Measurements from ENCODE around the gene TCEA3.
A peak's percentile ranks its signal among the peaks of the same experiment; 100 is the strongest.

Gene TCEA3

GRCh38 chr1:23459338-23459757 is 34.8 kb upstream of the TCEA3 start:
- no peak overlapping the region for H3K18ac ChIP-seq (ENCODE audit: low read length)
- no peak overlapping the region for H4K8ac ChIP-seq (ENCODE audit: low read depth, low read length)
- no peak overlapping the region for H3K9ac ChIP-seq (ENCODE audit: low read depth, low read length, poor library complexity)
- H3K14ac ChIP-seq (ENCODE audit: low read length), result no peak overlapping the region
- H3K27ac ChIP-seq (replicated peaks; ENCODE audit: low read length), result no peak overlapping the region
- no peak overlapping the region for H2AFZ ChIP-seq (ENCODE audit: low read length)
- H2BK15ac ChIP-seq (ENCODE audit: low read length), result no peak overlapping the region
- H3K36me3 ChIP-seq (replicated peaks in 1 of 2; ENCODE audit: control insufficient read depth in 2 of 2, insufficient read depth in 2 of 2, low read length in 2 of 2), result peaks cover 0 to 70% of the 10 kb centered on the region in 2 donors
- no peak overlapping the region for H2BK120ac ChIP-seq (ENCODE audit: low read depth, low read length)
- H3K4ac ChIP-seq (ENCODE audit: low read length), result no peak overlapping the region
- no peak overlapping the region for H2BK5ac ChIP-seq (ENCODE audit: low read length)
- no peak overlapping the region for H2AK5ac ChIP-seq (ENCODE audit: low read depth, low read length)
- DNase-seq (ENCODE audit: low spot score), result no peak
- WGBS, 2 donors (ENCODE audit: extremely low coverage in 2 of 2, insufficient read length in 2 of 2, insufficient replicate concordance in 1 of 2), result no CpG with 5 or more reads among the region's 2 CpGs
- no peaks in the 10 kb centered on the region for H3K4me1 ChIP-seq (ENCODE audit: control insufficient read depth in 2 of 2, insufficient read depth in 1 of 2, low read depth in 1 of 2, low read length in 2 of 2)
- H3K79me1 ChIP-seq (ENCODE audit: low read depth, low read length), result no peaks in the 10 kb centered on the region
- no peak overlapping the region for H3K4me2 ChIP-seq (ENCODE audit: insufficient read depth, low read length, poor library complexity, severe bottlenecking)
- no peak overlapping the region for H3K23ac ChIP-seq (ENCODE audit: low read depth, low read length, poor library complexity)
- peaks cover 0 to 3% of the 10 kb centered on the region in 2 donors for H3K9me3 ChIP-seq (replicated peaks in 1 of 2; ENCODE audit: control insufficient read depth in 2 of 2, insufficient read depth in 1 of 2, low read depth in 1 of 2, low read length in 2 of 2)
- H2BK12ac ChIP-seq (ENCODE audit: low read length), result no peak overlapping the region
- no peak overlapping the region for H3K4me3 ChIP-seq (ENCODE audit: low read length in 2 of 2)
- no peak overlapping the region for H4K91ac ChIP-seq (ENCODE audit: low read depth, low read length, poor library complexity)
- no peaks in the 10 kb centered on the region for H3K27me3 ChIP-seq (ENCODE audit: control insufficient read depth in 3 of 3, insufficient read depth in 3 of 3, low read depth in 1 of 3, low read length in 3 of 3)

DNA sequence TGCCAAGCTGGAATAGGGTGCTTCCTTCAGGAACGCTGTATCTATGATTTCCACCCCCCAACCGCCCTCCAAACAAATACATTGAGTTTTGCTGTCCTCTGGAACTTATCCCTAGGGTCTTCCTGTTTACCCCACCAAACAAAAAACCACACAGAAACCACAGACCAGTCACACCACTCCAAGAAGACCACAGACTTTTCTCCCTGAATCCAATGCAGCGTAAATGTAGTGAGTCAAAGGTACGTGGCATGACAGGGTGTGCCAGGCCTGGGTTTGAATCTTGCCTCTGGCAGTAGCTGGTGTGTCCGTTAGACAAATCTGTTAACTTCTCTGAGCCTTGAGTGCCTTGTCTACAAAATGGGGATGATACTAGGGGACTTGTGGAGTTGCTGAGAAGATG is 31.7 kb upstream of the TCEA3 start:
- Histone ChIP-seq H4K91ac (ENCODE audit: low read depth, low read length, poor library complexity) (no peak overlapping the region), H2AK5ac (ENCODE audit: low read depth, low read length) (no peak overlapping the region), H3K27ac (replicated peaks; ENCODE audit: low read length) (no peak overlapping the region), H4K8ac (ENCODE audit: low read depth, low read length) (no peak overlapping the region), H2BK12ac (ENCODE audit: low read length) (no peak overlapping the region), H2BK15ac (ENCODE audit: low read length) (no peak overlapping the region), H3K36me3 (replicated peaks in 1 of 2; ENCODE audit: control insufficient read depth in 2 of 2, insufficient read depth in 2 of 2, low read length in 2 of 2) (peaks cover 0 to 93% of the 10 kb centered on the region in 2 donors), H3K4me1 (ENCODE audit: control insufficient read depth in 2 of 2, insufficient read depth in 1 of 2, low read depth in 1 of 2, low read length in 2 of 2) (no peaks in the 10 kb centered on the region), H3K9me3 (replicated peaks in 1 of 2; ENCODE audit: control insufficient read depth in 2 of 2, insufficient read depth in 1 of 2, low read depth in 1 of 2, low read length in 2 of 2) (no peaks in the 10 kb centered on the region), H3K14ac (ENCODE audit: low read length) (peak overlapping the region; percentile 47), H2BK5ac (ENCODE audit: low read length) (no peak overlapping the region), H3K23ac (ENCODE audit: low read depth, low read length, poor library complexity) (no peak overlapping the region), H2BK120ac (ENCODE audit: low read depth, low read length) (no peak overlapping the region), H3K9ac (ENCODE audit: low read depth, low read length, poor library complexity) (no peak overlapping the region), H3K79me1 (ENCODE audit: low read depth, low read length) (no peaks in the 10 kb centered on the region), H2AFZ (ENCODE audit: low read length) (no peak overlapping the region), H3K4me2 (ENCODE audit: insufficient read depth, low read length, poor library complexity, severe bottlenecking) (no peak overlapping the region), H3K4ac (ENCODE audit: low read length) (no peak overlapping the region), H3K18ac (ENCODE audit: low read length) (peak overlapping the region; percentile 3), H3K27me3 (ENCODE audit: control insufficient read depth in 3 of 3, insufficient read depth in 3 of 3, low read depth in 1 of 3, low read length in 3 of 3) (no peaks in the 10 kb centered on the region), H3K4me3 (ENCODE audit: low read length in 2 of 2) (no peak overlapping the region)
- DNase-seq (ENCODE audit: low spot score), result no peak
- WGBS, 2 donors (ENCODE audit: extremely low coverage in 2 of 2, insufficient read length in 2 of 2, insufficient replicate concordance in 1 of 2), result no CpG with 5 or more reads among the region's 5 CpGs

DNA sequence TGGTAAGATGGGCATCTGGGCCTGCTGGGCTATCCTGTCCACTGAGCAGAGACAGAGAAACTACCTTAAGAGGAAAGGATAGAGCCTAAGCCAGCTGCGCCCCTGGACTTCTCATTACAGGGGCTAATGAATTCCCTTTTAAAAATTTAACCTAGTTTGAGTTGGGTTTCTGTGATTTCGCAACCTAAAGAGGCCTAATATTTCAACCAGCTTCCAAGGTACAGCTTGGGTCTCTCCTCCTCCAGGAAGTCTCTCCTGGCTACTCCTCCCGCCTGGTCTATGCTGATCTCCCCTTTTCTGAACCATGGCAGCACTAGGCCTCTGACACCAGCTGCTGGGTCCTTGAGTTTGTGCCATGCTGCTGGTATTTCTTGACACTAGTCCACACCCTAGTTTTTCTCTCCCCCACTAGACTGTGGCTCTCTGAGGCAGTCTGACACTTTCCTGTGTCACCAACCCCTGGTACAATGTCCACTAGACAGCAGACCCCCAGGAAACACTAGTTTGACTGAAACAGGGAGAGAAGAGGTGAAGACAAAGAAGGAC is 29.0 kb upstream of the TCEA3 start:
- no CpG with 5 or more reads among the region's 3 CpGs for WGBS, 2 donors (ENCODE audit: extremely low coverage in 2 of 2, insufficient read length in 2 of 2, insufficient replicate concordance in 1 of 2)
- no peak overlapping the region for H3K14ac ChIP-seq (ENCODE audit: low read length)
- no peak overlapping the region for H3K18ac ChIP-seq (ENCODE audit: low read length)
- H2BK5ac ChIP-seq (ENCODE audit: low read length), result no peak overlapping the region
- no peak overlapping the region for H2BK12ac ChIP-seq (ENCODE audit: low read length)
- H2AFZ ChIP-seq (ENCODE audit: low read length), result no peak overlapping the region
- H3K4me1 ChIP-seq (ENCODE audit: control insufficient read depth in 2 of 2, insufficient read depth in 1 of 2, low read depth in 1 of 2, low read length in 2 of 2), result no peaks in the 10 kb centered on the region
- no peak overlapping the region for H3K9ac ChIP-seq (ENCODE audit: low read depth, low read length, poor library complexity)
- H3K79me1 ChIP-seq (ENCODE audit: low read depth, low read length), result no peaks in the 10 kb centered on the region
- H3K23ac ChIP-seq (ENCODE audit: low read depth, low read length, poor library complexity), result no peak overlapping the region
- no peak overlapping the region for H3K4me2 ChIP-seq (ENCODE audit: insufficient read depth, low read length, poor library complexity, severe bottlenecking)
- H2BK120ac ChIP-seq (ENCODE audit: low read depth, low read length), result no peak overlapping the region
- H2AK5ac ChIP-seq (ENCODE audit: low read depth, low read length), result no peak overlapping the region
- no peaks in the 10 kb centered on the region for H3K27me3 ChIP-seq (ENCODE audit: control insufficient read depth in 3 of 3, insufficient read depth in 3 of 3, low read depth in 1 of 3, low read length in 3 of 3)
- H2BK15ac ChIP-seq (ENCODE audit: low read length), result no peak overlapping the region
- H3K4ac ChIP-seq (ENCODE audit: low read length), result no peak overlapping the region
- H3K4me3 ChIP-seq (ENCODE audit: low read length in 2 of 2), result no peak overlapping the region
- H3K9me3 ChIP-seq (replicated peaks in 1 of 2; ENCODE audit: control insufficient read depth in 2 of 2, insufficient read depth in 1 of 2, low read depth in 1 of 2, low read length in 2 of 2), result no peaks in the 10 kb centered on the region
- H4K91ac ChIP-seq (ENCODE audit: low read depth, low read length, poor library complexity), result no peak overlapping the region
- H4K8ac ChIP-seq (ENCODE audit: low read depth, low read length), result no peak overlapping the region
- no peak overlapping the region for H3K27ac ChIP-seq (replicated peaks; ENCODE audit: low read length)
- peaks cover 0 to 97% of the 10 kb centered on the region in 2 donors for H3K36me3 ChIP-seq (replicated peaks in 1 of 2; ENCODE audit: control insufficient read depth in 2 of 2, insufficient read depth in 2 of 2, low read length in 2 of 2)
- DNase-seq (ENCODE audit: low spot score), result no peak

DNA sequence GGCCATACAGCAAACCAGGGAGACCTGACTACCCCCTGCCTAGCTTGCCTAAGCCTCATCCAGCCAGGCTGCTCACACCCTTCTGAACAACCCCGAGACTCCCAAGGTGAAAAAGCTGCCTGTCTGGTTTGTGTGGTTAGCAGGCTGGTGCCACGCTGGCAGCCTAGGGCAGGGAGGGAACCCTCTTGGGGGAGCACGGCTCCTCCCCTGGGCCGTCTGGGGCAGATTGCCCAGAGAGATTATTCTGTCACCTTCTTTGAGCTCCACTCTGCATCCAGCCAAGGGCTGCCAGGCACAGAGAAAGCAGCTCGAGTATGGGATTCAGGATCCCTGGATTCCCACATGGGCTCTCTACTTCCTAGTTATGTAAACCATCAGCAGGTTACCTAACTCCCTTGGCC is 27.5 kb upstream of the TCEA3 start:
- no CpG with 5 or more reads among the region's 5 CpGs for WGBS, 2 donors (ENCODE audit: extremely low coverage in 2 of 2, insufficient read length in 2 of 2, insufficient replicate concordance in 1 of 2)
- no peak overlapping the region for H3K27ac ChIP-seq (replicated peaks; ENCODE audit: low read length)

More for the DNA sequence above, 27.5 kb upstream of the TCEA3 start:
- Histone ChIP-seq H2BK15ac (ENCODE audit: low read length) (no peak overlapping the region), H3K4me3 (ENCODE audit: low read length in 2 of 2) (no peak overlapping the region), H3K18ac (ENCODE audit: low read length) (no peak overlapping the region), H2AK5ac (ENCODE audit: low read depth, low read length) (no peak overlapping the region), H2BK12ac (ENCODE audit: low read length) (no peak overlapping the region), H3K9ac (ENCODE audit: low read depth, low read length, poor library complexity) (no peak overlapping the region), H2AFZ (ENCODE audit: low read length) (no peak overlapping the region), H4K91ac (ENCODE audit: low read depth, low read length, poor library complexity) (no peak overlapping the region), H3K14ac (ENCODE audit: low read length) (no peak overlapping the region), H3K4me2 (ENCODE audit: insufficient read depth, low read length, poor library complexity, severe bottlenecking) (no peak overlapping the region), H3K36me3 (replicated peaks in 1 of 2; ENCODE audit: control insufficient read depth in 2 of 2, insufficient read depth in 2 of 2, low read length in 2 of 2) (peaks cover 0 to 96% of the 10 kb centered on the region in 2 donors), H2BK120ac (ENCODE audit: low read depth, low read length) (no peak overlapping the region), H3K23ac (ENCODE audit: low read depth, low read length, poor library complexity) (no peak overlapping the region), H3K4me1 (ENCODE audit: control insufficient read depth in 2 of 2, insufficient read depth in 1 of 2, low read depth in 1 of 2, low read length in 2 of 2) (no peaks in the 10 kb centered on the region), H4K8ac (ENCODE audit: low read depth, low read length) (no peak overlapping the region), H3K9me3 (replicated peaks in 1 of 2; ENCODE audit: control insufficient read depth in 2 of 2, insufficient read depth in 1 of 2, low read depth in 1 of 2, low read length in 2 of 2) (no peaks in the 10 kb centered on the region), H2BK5ac (ENCODE audit: low read length) (no peak overlapping the region), H3K27me3 (ENCODE audit: control insufficient read depth in 3 of 3, insufficient read depth in 3 of 3, low read depth in 1 of 3, low read length in 3 of 3) (no peaks in the 10 kb centered on the region), H3K79me1 (ENCODE audit: low read depth, low read length) (no peaks in the 10 kb centered on the region), H3K4ac (ENCODE audit: low read length) (no peak overlapping the region)
- no peak for DNase-seq (ENCODE audit: low spot score)
